IMR-90 (cell line): ENCODE results near the gene ATG9A. TPM values are rescaled to one million over a fixed set of nuclear protein-coding genes. Genes with fewer than 3 reads are reported as not detected.

Experiments used
- ATAC-seq: fragments of 200-7000 bp; cut with Tn5 transposase; 2 replicates; pipeline ENCODE4 v1.9.1; 2020; ENCODE audit warnings: low read depth, mild to moderate bottlenecking, moderate library complexity
- BruUV-seq: library from RNA; stranded (reverse); fragments of 400-500 nt; replicated peaks from 2 replicates; lab custom pipeline; 2021; lab: Mats Ljungman, UMichigan
- CTCF ChIA-PET: fragments of 300-600 bp; formaldehyde crosslinking; extraction: SDS; loops from one replicate; lab custom pipeline; 2021; ENCODE audit warnings: antibody characterized with exemption; lab: Yijun Ruan, JAX
- POLR2A ChIA-PET: fragments of 300-600 bp; sonication (Branson Sonifier 250); formaldehyde crosslinking; loops from one replicate; lab custom pipeline; 2022; ENCODE audit warnings: antibody characterized with exemption; ENCODE audit not compliant: unreplicated experiment; lab: Charles Lee
- DNase-seq: peaks from one replicate; pipeline ENCODE4 v3.0.0; 2013
- H2AFZ ChIP-seq: replicated peaks from 2 replicates; pipeline ENCODE3; 2013; ENCODE audit warnings: low read length, mild to moderate bottlenecking; ENCODE audit not compliant: poor library complexity
- H2AK5ac ChIP-seq: 2 replicates; pipeline ENCODE4 v1.6.1; 2013; ENCODE audit warnings: low read depth, low read length, inconsistent platforms
- H2AK9ac ChIP-seq: replicated peaks from 2 replicates; pipeline ENCODE3; 2013; ENCODE audit warnings: mild to moderate bottlenecking, low read depth, low read length, moderate library complexity; ENCODE audit not compliant: poor library complexity
- H2BK120ac ChIP-seq: 2 replicates; pipeline ENCODE4 v1.6.1; 2013; ENCODE audit warnings: low read depth, low read length, inconsistent platforms
- H2BK15ac ChIP-seq: 3 replicates; pipeline ENCODE4 v1.6.1; 2013; ENCODE audit warnings: low read depth, low read length, inconsistent platforms
- H2BK20ac ChIP-seq: 2 replicates; pipeline ENCODE4 v1.6.1; 2013; ENCODE audit warnings: low read depth, mild to moderate bottlenecking, inconsistent platforms, low read length, moderate library complexity
- H2BK5ac ChIP-seq: 2 replicates; pipeline ENCODE4 v1.6.1; 2013; ENCODE audit warnings: mild to moderate bottlenecking, low read depth, low read length, inconsistent platforms; ENCODE audit not compliant: poor library complexity, severe bottlenecking
- H3K14ac ChIP-seq: replicated peaks from 2 replicates; pipeline ENCODE4 v1.6.1; 2013; ENCODE audit warnings: low read depth, low read length, inconsistent platforms
- H3K18ac ChIP-seq: 2 replicates; pipeline ENCODE4 v1.6.1; 2013; ENCODE audit warnings: low read depth, low read length, control low read depth
- H3K23ac ChIP-seq: 2 replicates; pipeline ENCODE4 v1.6.1; 2013; ENCODE audit warnings: low read depth, low read length, inconsistent platforms
- H3K27ac ChIP-seq: 2 replicates; pipeline ENCODE4 v1.5.1; 2013; ENCODE audit warnings: mild to moderate bottlenecking, control low read depth, low read length; ENCODE audit not compliant: insufficient read depth
- H3K27me3 ChIP-seq: 2 replicates; pipeline ENCODE4 v1.6.1; 2013; ENCODE audit warnings: low read length; ENCODE audit not compliant: control insufficient read depth, insufficient read depth
- H3K36me3 ChIP-seq: 2 replicates; pipeline ENCODE4 v1.6.1; 2013; ENCODE audit warnings: low read length, mixed read lengths; ENCODE audit not compliant: control insufficient read depth, insufficient read depth
- H3K4ac ChIP-seq: 2 replicates; pipeline ENCODE4 v1.6.1; 2013; ENCODE audit warnings: low read depth, low read length, inconsistent platforms
- H3K4me1 ChIP-seq: 2 replicates; pipeline ENCODE4 v1.6.1; 2013; ENCODE audit warnings: low read length, mixed read lengths; ENCODE audit not compliant: control insufficient read depth, insufficient read depth
- H3K4me2 ChIP-seq: 2 replicates; pipeline ENCODE4 v1.6.1; 2013; ENCODE audit warnings: low read depth, mild to moderate bottlenecking, control low read depth, low read length, moderate library complexity
- H3K4me3 ChIP-seq: 2 replicates; pipeline ENCODE4 v1.5.1; 2013; ENCODE audit warnings: low read depth, mild to moderate bottlenecking, control low read depth, low read length, moderate library complexity; ENCODE audit not compliant: insufficient read depth
- H3K56ac ChIP-seq: 2 replicates; pipeline ENCODE4 v1.6.1; 2013; ENCODE audit warnings: low read length, inconsistent platforms; ENCODE audit not compliant: insufficient read depth; ENCODE audit errors: extremely low read depth
- H3K79me1 ChIP-seq, 2 experiments: 2 replicates each; pipeline ENCODE4 v1.6.1; 2013; ENCODE audit warnings: low read length in 2 of 2, inconsistent platforms in 1 of 2, low read depth in 1 of 2
- H3K9ac ChIP-seq: 2 replicates; pipeline ENCODE4 v1.6.1; 2013; ENCODE audit warnings: low read depth, low read length, control low read depth
- H3K9me1 ChIP-seq: 2 replicates; pipeline ENCODE4 v1.6.1; 2013; ENCODE audit warnings: low read length, inconsistent platforms; ENCODE audit not compliant: insufficient read depth
- H3K9me3 ChIP-seq: 2 replicates; pipeline ENCODE4 v1.6.1; 2013; ENCODE audit warnings: low read length; ENCODE audit not compliant: control insufficient read depth, insufficient read depth
- H4K20me1 ChIP-seq: 2 replicates; pipeline ENCODE4 v1.6.1; 2013; ENCODE audit warnings: low read length, inconsistent platforms; ENCODE audit not compliant: insufficient read depth
- H4K5ac ChIP-seq: 2 replicates; pipeline ENCODE4 v1.6.1; 2013; ENCODE audit warnings: mild to moderate bottlenecking, low read depth, low read length, control low read depth
- H4K8ac ChIP-seq, 2 experiments: 2 replicates each; pipeline ENCODE4 v1.6.1; 2013; ENCODE audit warnings: low read depth in 2 of 2, low read length in 2 of 2, control low read depth in 1 of 2, inconsistent platforms in 1 of 2
- H4K91ac ChIP-seq: 2 replicates; pipeline ENCODE4 v1.6.1; 2013; ENCODE audit warnings: low read depth, low read length, inconsistent platforms; ENCODE audit not compliant: insufficient read depth
- WGBS, 2 experiments: methylation state at CpG; one replicate each; pipeline versions ENCODE4 v1.1.5 to v1.1.7; 2013; ENCODE audit warnings: missing lambda C conversion rate in 2 of 2; ENCODE audit not compliant: insufficient read length in 1 of 2; ENCODE audit errors: extremely low coverage in 2 of 2; 5-methylcytosine and 5-hydroxymethylcytosine counted together
- dilution Hi-C: fragments of 300-500 bp; cut with HindIII; formaldehyde crosslinking; loops from one replicate; pipeline ENCODE4 v1.14.3; 2018; ENCODE audit warnings: low sequenced_read_pairs; ENCODE audit not compliant: unreplicated experiment
- in situ Hi-C: fragments of 300-500 bp; cut with MboI; formaldehyde crosslinking; loops from 3 replicates; pipeline ENCODE4 v1.14.3; 2019; ENCODE audit warnings: low sequenced_read_pairs, inconsistent platforms, mixed read lengths
- intact Hi-C: fragments of 100-400 bp; cut with micrococcal nuclease; formaldehyde crosslinking; loops from 2 replicates; pipeline ENCODE4 v1.10.0; 2022
- polyA plus RNA-seq, 3 experiments: library from polyadenylated mRNA; depleted of rRNA; stranded (reverse); fragments of >200 nt; gene quantifications; 2 replicates each; pipeline ENCODE4 v1.2.3, GENCODE V29; 2012; ENCODE audit warnings: low replicate concordance in 1 of 3
- total RNA-seq: library from RNA; depleted of rRNA; stranded (reverse); fragments of >200 nt; gene quantifications from 2 replicates; pipeline ENCODE4 v1.2.3, GENCODE V29; 2012
- TF ChIP-seq, protein P1 (sequence below): fragments of 150-350 bp; IDR thresholded peaks from 2 replicates; pipeline ENCODE4 v1.6.1; 2017; ENCODE audit warnings: mild to moderate bottlenecking, antibody characterized with exemption, low read length, low read depth

Gene ATG9A
- total and polyA plus RNA-seq, 2 of the 4 experiments (the other 2 are of a cell fraction): 35.1 to 58.3 TPM

DNA sequence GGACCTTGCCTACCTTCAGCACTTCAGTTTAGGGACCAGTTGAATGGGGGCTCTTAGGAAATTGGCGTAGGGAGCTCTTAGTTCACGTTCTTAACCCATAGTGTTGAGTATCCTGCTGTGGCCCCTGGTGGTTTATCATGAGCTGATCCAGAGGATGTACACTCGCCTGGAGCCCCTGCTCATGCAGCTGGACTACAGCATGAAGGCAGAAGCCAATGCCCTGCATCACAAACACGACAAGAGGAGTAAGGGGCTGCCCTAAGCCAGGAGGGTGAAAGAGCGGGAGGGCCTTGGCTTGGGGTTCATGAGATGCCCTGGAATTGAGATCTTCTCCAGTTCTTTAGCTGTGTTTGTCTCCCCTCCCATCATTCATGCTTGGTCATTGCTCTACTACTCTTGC is 48.5 kb downstream of the ATG9A start:
- Histone ChIP-seq H3K9me1 (0 out of 2 replicates have a peak, but pooled peaks cover 2% of the 10 kb centered on the region), H2BK5ac (no peak overlapping the region), H4K8ac (no peak overlapping the region), H3K4ac (no peak overlapping the region), H3K4me3 (no peak overlapping the region), H3K4me2 (no peak overlapping the region), H3K9ac (no peak overlapping the region), H2BK15ac (no peak overlapping the region), H2AK5ac (no peak overlapping the region), H3K18ac (no peak overlapping the region), H3K9me3 (no peaks in the 10 kb centered on the region), H3K23ac (no peak overlapping the region), H2BK120ac (no peak overlapping the region), H3K4me1 (0 out of 2 replicates have a peak, but pooled peaks cover 5% of the 10 kb centered on the region), H2AK9ac (no peak overlapping the region), H2AFZ (no peak overlapping the region), H3K27ac (no peak overlapping the region), H4K20me1 (peaks cover 14% of the 10 kb centered on the region; the same call in 1 of the 2 replicates), H3K36me3 (peaks cover 43% of the 10 kb centered on the region), H4K91ac (no peak overlapping the region), H3K56ac (no peak overlapping the region), H3K27me3 (no peaks in the 10 kb centered on the region), H2BK20ac (no peak overlapping the region), H3K14ac (no peak overlapping the region), H3K79me1 (peaks cover 28 to 37% of the 10 kb centered on the region in 2 experiments), H4K5ac (no peak overlapping the region)
- DNase-seq (no peak), ATAC-seq (no peak)
- WGBS, 2 experiments: 93% methylated on average over 2 of the region's 5 CpGs; no CpG with 5 or more reads in 1 of the 2 experiments
- ChIA-PET POLR2A (no interaction called here), CTCF (no interaction called here)
- dilution Hi-C loops: no loop called here
- in situ Hi-C loops: no loop called here
- no TSS peak for BruUV-seq
- intact Hi-C loops: no loop called here
- TF ChIP-seq, protein P1, sequence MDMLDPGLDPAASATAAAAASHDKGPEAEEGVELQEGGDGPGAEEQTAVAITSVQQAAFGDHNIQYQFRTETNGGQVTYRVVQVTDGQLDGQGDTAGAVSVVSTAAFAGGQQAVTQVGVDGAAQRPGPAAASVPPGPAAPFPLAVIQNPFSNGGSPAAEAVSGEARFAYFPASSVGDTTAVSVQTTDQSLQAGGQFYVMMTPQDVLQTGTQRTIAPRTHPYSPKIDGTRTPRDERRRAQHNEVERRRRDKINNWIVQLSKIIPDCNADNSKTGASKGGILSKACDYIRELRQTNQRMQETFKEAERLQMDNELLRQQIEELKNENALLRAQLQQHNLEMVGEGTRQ: no peak
